H9 (cell line): Measurements from ENCODE around the gene TSPEAR. TPM values are rescaled to one million over a fixed set of nuclear protein-coding genes. Genes with fewer than 3 reads are reported as not detected.

Experiments used
- DNase-seq: peaks from one replicate; pipeline ENCODE4 v3.0.0-alpha.2; 2017
- H2AFZ ChIP-seq: one replicate; pipeline ENCODE4 v1.6.1; 2013; ENCODE audit warnings: mild to moderate bottlenecking, low read length, control low read depth, moderate library complexity
- H2AK5ac ChIP-seq: 2 replicates; pipeline ENCODE4 v1.6.1; 2013; ENCODE audit warnings: low read length, control low read depth, mixed read lengths; ENCODE audit not compliant: insufficient read length
- H2BK120ac ChIP-seq: one replicate; pipeline ENCODE4 v1.6.1; 2013; ENCODE audit warnings: low read depth, mild to moderate bottlenecking, low read length, control low read depth, inconsistent platforms; ENCODE audit not compliant: poor library complexity, severe bottlenecking
- H2BK12ac ChIP-seq: 2 replicates; pipeline ENCODE4 v1.6.1; 2013; ENCODE audit warnings: low read length, control low read depth, mixed read lengths, low read depth; ENCODE audit not compliant: insufficient read length
- H2BK15ac ChIP-seq: 2 replicates; pipeline ENCODE4 v1.6.1; 2013; ENCODE audit warnings: low read depth, low read length, control low read depth
- H2BK20ac ChIP-seq: one replicate; pipeline ENCODE4 v1.6.1; 2013; ENCODE audit warnings: low read depth, mild to moderate bottlenecking, low read length, control low read depth, inconsistent platforms; ENCODE audit not compliant: poor library complexity, severe bottlenecking
- H2BK5ac ChIP-seq: 2 replicates; pipeline ENCODE4 v1.6.1; 2013; ENCODE audit warnings: low read length, control low read depth, mixed read lengths; ENCODE audit not compliant: insufficient read length
- H3K14ac ChIP-seq: 2 replicates; pipeline ENCODE4 v1.6.1; 2013; ENCODE audit warnings: low read length, control low read depth; ENCODE audit not compliant: insufficient read depth
- H3K18ac ChIP-seq: 2 replicates; pipeline ENCODE4 v1.6.1; 2013; ENCODE audit warnings: low read depth, mild to moderate bottlenecking, mixed read lengths, low read length, control low read depth; ENCODE audit not compliant: insufficient read length
- H3K23ac ChIP-seq: 2 replicates; pipeline ENCODE4 v1.6.1; 2013; ENCODE audit warnings: low read length, control low read depth, mixed read lengths, low read depth; ENCODE audit not compliant: insufficient read length
- H3K23me2 ChIP-seq: 2 replicates; pipeline ENCODE4 v1.6.1; 2013; ENCODE audit warnings: low read depth, mild to moderate bottlenecking, mixed read lengths, low read length, control low read depth; ENCODE audit not compliant: insufficient read length, poor library complexity, severe bottlenecking
- H3K27ac ChIP-seq: 2 replicates; pipeline ENCODE4 v1.5.1; 2013; ENCODE audit warnings: low read length, control low read depth, mixed read lengths, low read depth; ENCODE audit not compliant: insufficient read length
- H3K27me3 ChIP-seq: 2 replicates; pipeline ENCODE4 v1.6.1; 2013; ENCODE audit warnings: low read length, control low read depth, inconsistent platforms; ENCODE audit not compliant: insufficient read depth
- H3K4ac ChIP-seq: 2 replicates; pipeline ENCODE4 v1.6.1; 2013; ENCODE audit warnings: low read depth, mild to moderate bottlenecking, control low read depth, inconsistent platforms, low read length, moderate library complexity
- H3K4me1 ChIP-seq: 2 replicates; pipeline ENCODE4 v1.6.1; 2013; ENCODE audit warnings: low read length, control low read depth, inconsistent platforms; ENCODE audit not compliant: insufficient read depth
- H3K4me2 ChIP-seq: 2 replicates; pipeline ENCODE4 v1.6.1; 2013; ENCODE audit warnings: low read length, control low read depth, mixed read lengths; ENCODE audit not compliant: insufficient read length, insufficient read depth
- H3K56ac ChIP-seq: 2 replicates; pipeline ENCODE4 v1.6.1; 2013; ENCODE audit warnings: low read depth, mild to moderate bottlenecking, mixed read lengths, low read length, control low read depth; ENCODE audit not compliant: insufficient read length
- H3K79me1 ChIP-seq: 2 replicates; pipeline ENCODE4 v1.6.1; 2013; ENCODE audit warnings: low read depth, mild to moderate bottlenecking, moderate library complexity, low read length, control low read depth, inconsistent platforms; ENCODE audit not compliant: insufficient read depth, poor library complexity, severe bottlenecking
- H3K79me2 ChIP-seq: 2 replicates; pipeline ENCODE4 v1.6.1; 2013; ENCODE audit warnings: low read length, control low read depth, inconsistent platforms; ENCODE audit not compliant: insufficient read depth
- H3K9ac ChIP-seq: 2 replicates; pipeline ENCODE4 v1.6.1; 2013; ENCODE audit warnings: low read length, control low read depth, mixed read lengths; ENCODE audit not compliant: insufficient read length; ENCODE audit errors: extremely low read depth
- H3K9me3 ChIP-seq: one replicate; pipeline ENCODE4 v1.6.1; 2013; ENCODE audit warnings: low read depth, low read length, inconsistent platforms; ENCODE audit not compliant: control insufficient read depth
- H3T11ph ChIP-seq: one replicate; pipeline ENCODE4 v1.6.1; 2013; ENCODE audit warnings: mild to moderate bottlenecking, low read length, control low read depth, inconsistent platforms
- H4K20me1 ChIP-seq: one replicate; pipeline ENCODE4 v1.6.1; 2013; ENCODE audit not compliant: control insufficient read depth, insufficient read length, insufficient read depth
- H4K5ac ChIP-seq: 2 replicates; pipeline ENCODE4 v1.6.1; 2013; ENCODE audit warnings: low read depth, mild to moderate bottlenecking, mixed read lengths, low read length, control low read depth; ENCODE audit not compliant: insufficient read length
- H4K8ac ChIP-seq: replicated peaks from 2 replicates; pipeline ENCODE4 v1.6.1; 2013; ENCODE audit warnings: low read length, control low read depth, mixed read lengths, low read depth; ENCODE audit not compliant: insufficient read length
- H4K91ac ChIP-seq: 2 replicates; pipeline ENCODE4 v1.6.1; 2013; ENCODE audit warnings: low read depth, mild to moderate bottlenecking, moderate library complexity, mixed read lengths, low read length, control low read depth; ENCODE audit not compliant: insufficient read length
- H3K27ac Mint-ChIP-seq, 3 experiments: 2 replicates in 2 of 3; 3 replicates in 1 of 3; pipeline ENCODE4 v1.8.0; 2020 to 2021; ENCODE audit warnings: mixed read lengths in 3 of 3, mild to moderate bottlenecking in 1 of 3, moderate library complexity in 1 of 3
- H3K27me3 Mint-ChIP-seq: 2 replicates; pipeline ENCODE4 v1.8.0; 2021; ENCODE audit warnings: low read depth, mild to moderate bottlenecking, moderate library complexity, mixed read lengths
- H3K36me3 Mint-ChIP-seq, 3 experiments: 2 replicates in 2 of 3; 3 replicates in 1 of 3; pipeline ENCODE4 v1.8.0; 2020 to 2021; ENCODE audit warnings: low read depth in 3 of 3, mixed read lengths in 3 of 3; ENCODE audit not compliant: insufficient read depth in 1 of 3
- H3K4me1 Mint-ChIP-seq, 2 experiments: 2 replicates each; pipeline ENCODE4 v1.8.0; 2020; ENCODE audit warnings: mixed read lengths in 2 of 2
- H3K4me3 Mint-ChIP-seq, 2 experiments: 2 replicates in 1 of 2; 3 replicates in 1 of 2; pipeline ENCODE4 v1.8.0; 2020 to 2021; ENCODE audit warnings: mild to moderate bottlenecking in 2 of 2, mixed read lengths in 2 of 2, moderate library complexity in 1 of 2
- H3K9me3 Mint-ChIP-seq, 2 experiments: 2 replicates in 1 of 2; 3 replicates in 1 of 2; pipeline ENCODE4 v1.8.0; 2020; ENCODE audit warnings: mild to moderate bottlenecking in 2 of 2, mixed read lengths in 2 of 2, moderate library complexity in 1 of 2
- CTCF ChIP-seq: fragments of 200-600 bp; sonication (generic); conservative IDR thresholded peaks from 3 replicates; pipeline ENCODE4 v1.8.0; 2021; ENCODE audit warnings: antibody characterized with exemption, mild to moderate bottlenecking
- WGBS: extraction: QIAGEN DNeasy Blood & Tissue Kit; methylation state at CpG from one replicate; pipeline ENCODE4 v1.1.7; 2013; ENCODE audit warnings: missing lambda C conversion rate, low lambda C conversion rate, mixed read lengths; ENCODE audit not compliant: insufficient read length; ENCODE audit errors: extremely low coverage; 5-methylcytosine and 5-hydroxymethylcytosine counted together
- total RNA-seq: library from RNA; stranded (reverse); gene quantifications from 2 replicates; pipeline ENCODE4 v1.2.1, GENCODE V29; 2021

Gene TSPEAR
- total RNA-seq, 1 experiment from 2014 or later: 1.3 TPM

GRCh38 chr21:44653656-44654575 lies 57.5 kb downstream of the TSPEAR start:
- peaks cover 4 to 15% (median 8%) of the 10 kb centered on the region in 3 experiments for H3K36me3 Mint-ChIP-seq
- no peak overlapping the region for H4K8ac ChIP-seq
- no peak overlapping the region for H2BK12ac ChIP-seq
- H3K9me3 ChIP-seq: no peaks in the 10 kb centered on the region
- H3K9ac ChIP-seq: no peak overlapping the region
- H3K27ac Mint-ChIP-seq: no peak overlapping the region
- H4K91ac ChIP-seq: no peak overlapping the region
- H4K20me1 ChIP-seq: no peaks in the 10 kb centered on the region
- peaks cover 15 to 16% of the 10 kb centered on the region in 2 experiments; a peak in 4 of 5 replicates for H3K9me3 Mint-ChIP-seq
- H3K4ac ChIP-seq: no peak overlapping the region
- no peak overlapping the region for H3T11ph ChIP-seq
- no peak overlapping the region for H3K23ac ChIP-seq
- H3K4me2 ChIP-seq: no peak overlapping the region
- H2BK120ac ChIP-seq: no peak overlapping the region
- H3K79me1 ChIP-seq: no peaks in the 10 kb centered on the region
- no peak overlapping the region for H3K4me3 Mint-ChIP-seq
- H2BK15ac ChIP-seq: no peak overlapping the region
- H3K27me3 ChIP-seq: no peaks in the 10 kb centered on the region
- no peaks in the 10 kb centered on the region for H3K4me1 ChIP-seq
- TF ChIP-seq CTCF: no peak
- no peak overlapping the region for H2BK5ac ChIP-seq
- no peaks in the 10 kb centered on the region for H3K23me2 ChIP-seq
- no peak for DNase-seq
- no peak overlapping the region for H3K18ac ChIP-seq
- WGBS: no CpG with 5 or more reads among the region's 17 CpGs
- peaks cover 22% of the 10 kb centered on the region for H3K27me3 Mint-ChIP-seq
- no peaks in the 10 kb centered on the region for H3K79me2 ChIP-seq
- H2AK5ac ChIP-seq: no peak overlapping the region
- H3K4me1 Mint-ChIP-seq: peaks cover 8 to 18% of the 10 kb centered on the region in 2 experiments
- H3K27ac ChIP-seq: no peak overlapping the region
- no peak overlapping the region for H3K14ac ChIP-seq
- H3K56ac ChIP-seq: no peak overlapping the region
- no peak overlapping the region for H4K5ac ChIP-seq
- no peak overlapping the region for H2BK20ac ChIP-seq
- no peak overlapping the region for H2AFZ ChIP-seq
